A549 (cell line): ENCODE results near the gene CCDC121. TPM values are rescaled to one million over a fixed set of nuclear protein-coding genes. Genes with fewer than 3 reads are reported as not detected.
"Not testable (repeated sequence)": the region's sequence is repeated elsewhere in the genome, so short reads cannot be mapped to it uniquely, and the experiment has no call there.

Source experiments
- ATAC-seq, 2 experiments: fragments of 200-7000 bp in 1 of 2; fragments of >200 bp in 1 of 2; cut with Nextera tagmentation in 1 of 2; cut with Tn5 transposase in 1 of 2; 3 replicates each; pipeline versions ENCODE4 v1.8.0 to v1.9.1; 2018 to 2020; ENCODE audit warnings: mild to moderate bottlenecking in 1 of 2, moderate library complexity in 1 of 2
- CTCF ChIA-PET: fragments of 300-600 bp; sonication (Branson Sonifier 250); formaldehyde crosslinking; extraction: SDS; loops from one replicate; lab custom pipeline; 2021; ENCODE audit warnings: antibody characterized with exemption, inconsistent platforms; lab: Yijun Ruan, JAX
- POLR2A ChIA-PET: fragments of 350-600 bp; formaldehyde crosslinking; extraction: SDS; loops from one replicate; lab custom pipeline; 2021; ENCODE audit warnings: antibody characterized with exemption, inconsistent platforms; lab: Yijun Ruan, JAX
- DNase-seq, 2 experiments: peaks; one replicate each; pipeline versions ENCODE4 v3.0.0 to v3.0.0-alpha.2; 2011 to 2016; ENCODE audit warnings: low read depth in 1 of 2, low spot score in 1 of 2
- FAIRE-seq: peaks from 2 replicates; lab custom pipeline; 2011; peaks lifted over from hg19 to GRCh38; lab: Jason Lieb, UNC
- H3K27ac ChIP-seq, 2 experiments: fragments of >200 bp; sonication (Bioruptor Twin); formaldehyde crosslinking; 3 replicates each; pipeline ENCODE4 v1.5.1; 2016 to 2017
- H3K4me1 ChIP-seq: fragments of >200 bp; sonication (Bioruptor Twin); formaldehyde crosslinking; 3 replicates; pipeline ENCODE4 v1.6.1; 2016
- H3K4me2 ChIP-seq: fragments of >200 bp; sonication (Bioruptor Twin); formaldehyde crosslinking; 3 replicates; pipeline ENCODE4 v1.6.1; 2016
- H3K4me3 ChIP-seq: fragments of >200 bp; sonication (Bioruptor Twin); formaldehyde crosslinking; 3 replicates; pipeline ENCODE4 v1.5.1; 2016
- H3K9me3 ChIP-seq: fragments of >200 bp; sonication (Bioruptor Twin); formaldehyde crosslinking; 3 replicates; pipeline ENCODE4 v1.6.1; 2016
- CTCF ChIP-seq: fragments of >200 bp; sonication (Bioruptor Twin); formaldehyde crosslinking; IDR thresholded peaks from 3 replicates; pipeline ENCODE4 v1.5.1; 2016
- EHMT2 ChIP-seq: fragments of 200-600 bp; sonication (generic); IDR thresholded peaks from 2 replicates; pipeline ENCODE4 v1.6.1; 2016; ENCODE audit warnings: antibody characterized with exemption, low read depth, mild to moderate bottlenecking, moderate library complexity
- FOSB ChIP-seq: fragments of 250-450 bp; sonication (Bioruptor Pico); IDR thresholded peaks from 2 replicates; pipeline ENCODE4 v1.5.0; 2020; ENCODE audit warnings: mild to moderate bottlenecking, moderate library complexity
- FOSL2 ChIP-seq, 2 experiments: fragments of 450-650 bp in 1 of 2; fragments of >200 bp in 1 of 2; sonication (Bioruptor Twin) in 1 of 2; formaldehyde crosslinking; IDR thresholded peaks; 2 replicates each; pipeline versions ENCODE4 v1.5.0 to v1.6.1; 2016 to 2020; ENCODE audit warnings: mild to moderate bottlenecking in 1 of 2, moderate library complexity in 1 of 2
- HEYL ChIP-seq: fragments of 250-450 bp; sonication (Bioruptor Pico); IDR thresholded peaks from 2 replicates; pipeline ENCODE4 v1.8.0; 2021; ENCODE audit warnings: mild to moderate bottlenecking, moderate library complexity
- JUNB ChIP-seq: fragments of >200 bp; sonication (Bioruptor Twin); formaldehyde crosslinking; IDR thresholded peaks from 2 replicates; pipeline ENCODE4 v1.6.1; 2016
- PHF8 ChIP-seq: fragments of 200-600 bp; sonication (generic); IDR thresholded peaks from 2 replicates; pipeline ENCODE4 v1.6.1; 2016; ENCODE audit warnings: low read depth, mild to moderate bottlenecking, antibody characterized with exemption, moderate library complexity, borderline replicate concordance
- SMC3 ChIP-seq: fragments of >200 bp; sonication (Bioruptor Twin); formaldehyde crosslinking; IDR thresholded peaks from 3 replicates; pipeline ENCODE4 v1.6.1; 2018; ENCODE audit warnings: inconsistent platforms
- USF2 ChIP-seq: fragments of 450-650 bp; IDR thresholded peaks from 2 replicates; pipeline ENCODE4 v1.6.1; 2014; ENCODE audit warnings: antibody characterized with exemption
- ZNF302 ChIP-seq: fragments of 250-450 bp; sonication (Bioruptor Pico); IDR thresholded peaks from 2 replicates; pipeline ENCODE4 v1.9.0; 2021; ENCODE audit warnings: inconsistent platforms, mild to moderate bottlenecking, moderate library complexity
- WGBS: methylation state at CpG from one replicate; pipeline ENCODE4 v1.1.6; 2017; ENCODE audit errors: missing lambda C conversion rate; 5-methylcytosine and 5-hydroxymethylcytosine counted together
- polyA plus RNA-seq, 4 experiments: library from polyadenylated mRNA; depleted of rRNA in 3 of 4; stranded (reverse); fragments of >200 nt; fragmentation: RNase III in 1 of 4; extraction: RNeasy Plus Mini Kit Qiagen cat#74134 plus additional on column Dnase treatment in 1 of 4; gene quantifications; 2 replicates in 3 of 4; 3 replicates in 1 of 4; pipeline ENCODE4 v1.2.3, GENCODE V29; 2011 to 2017

Gene CCDC121
- polyA plus RNA-seq, 2 of the 4 experiments (the other 2 are of a cell fraction): 5.2 to 7.8 TPM

GRCh38 chr2:27627963-27628766, 647 bp downstream of the CCDC121 start:
- no peak for TF ChIP-seq SMC3
- TF ChIP-seq FOSL2 (IDR thresholded peaks at IDR 0.05): no peak; the same call in 1 of the 2 replicates
- TF ChIP-seq FOSL2 (CRISPR knock-in tag; IDR thresholded peaks at IDR 0.05): peak; percentile 57
- 0 out of 2 replicates have a peak, but pooled peaks have one; percentile 23 for TF ChIP-seq JUNB
- peak; percentile 66 to 68 for ATAC-seq
- H3K4me1 ChIP-seq: peaks cover 14% of the 10 kb centered on the region
- peak overlapping the region; percentile 87 to 93 for H3K27ac ChIP-seq
- no peak for FAIRE-seq
- no peaks in the 10 kb centered on the region for H3K9me3 ChIP-seq
- under 1% methylated on average over 14 of the region's 21 CpGs for WGBS
- peak; percentile 25 to 50 for DNase-seq
- peak overlapping the region; percentile 86 for H3K4me2 ChIP-seq
- ChIA-PET CTCF (interaction anchor here (0.8 to 1.9 kb wide), 8 partner anchors 8 to 275 kb away, joined by 3 to 8 read pairs (median 3); partner anchors contain the start of gene IFT172), POLR2A (interaction anchor here (0.8 to 2.1 kb wide), 6 partner anchors 13 to 218 kb away, joined by 3 to 11 read pairs (median 4); partner anchors contain the start of genes NRBP1, PPM1G, SLC4A1AP and SUPT7L)
- H3K4me3 ChIP-seq: peak overlapping the region; percentile 80

GRCh38 chr2:27626921-27627320, 1.9 kb downstream of the CCDC121 start:
- DNase-seq, H3K9me3 ChIP-seq, POLR2A ChIA-PET, FAIRE-seq, H3K4me2 ChIP-seq, ATAC-seq, H3K27ac ChIP-seq, H3K4me3 ChIP-seq: not testable (repeated sequence)
- CTCF ChIA-PET: interaction anchor here (1.1 kb wide), 1 partner anchor 10 kb away, joined by 3 read pairs; no protein-coding TSS in a partner anchor
- WGBS: 76% methylated on average over 3 of the region's 3 CpGs
- H3K4me1 ChIP-seq: peaks cover 14% of the 10 kb centered on the region

GRCh38 chr2:27626323-27626722, 2.5 kb downstream of the CCDC121 start:
- H3K4me1 ChIP-seq: peaks cover 14% of the 10 kb centered on the region
- CTCF ChIA-PET, H3K4me3 ChIP-seq, ATAC-seq, H3K4me2 ChIP-seq, H3K9me3 ChIP-seq, DNase-seq, POLR2A ChIA-PET, H3K27ac ChIP-seq, FAIRE-seq: not testable (repeated sequence)
- 69% methylated on average over 1 of the region's 1 CpG for WGBS

GRCh38 chr2:27624943-27625342, 3.9 kb downstream of the CCDC121 start:
- TF ChIP-seq USF2 (no peak), ZNF302 (no peak)
- H3K4me2 ChIP-seq: no peak overlapping the region
- CTCF ChIA-PET: no interaction called here

GRCh38 chr2:27622921-27623384, 5.9 kb downstream of the CCDC121 start:
- no peak for FAIRE-seq
- TF ChIP-seq FOSB (no peak), HEYL (CRISPR knock-in tag) (no peak), PHF8 (no peak), CTCF (no peak), SMC3 (no peak), EHMT2 (no peak)
- POLR2A ChIA-PET: interaction anchor here (0.6 kb wide), 1 partner anchor 18 kb away, joined by 5 read pairs; no protein-coding TSS in a partner anchor
- no peak for DNase-seq
- H3K4me2 ChIP-seq: no peak overlapping the region
- ATAC-seq: no peak
- 65% methylated on average over 3 of the region's 3 CpGs for WGBS
- H3K27ac ChIP-seq: no peak overlapping the region
- H3K9me3 ChIP-seq: no peaks in the 10 kb centered on the region
- no peak overlapping the region for H3K4me3 ChIP-seq
- peaks cover 6% of the 10 kb centered on the region for H3K4me1 ChIP-seq
- CTCF ChIA-PET: interaction anchor here (3.7 kb wide), 1 partner anchor 60 kb away, joined by 13 read pairs; no protein-coding TSS in a partner anchor

More at GRCh38 chr2:27624943-27625342, 3.9 kb downstream of the CCDC121 start:
- ATAC-seq: no peak
- POLR2A ChIA-PET: no interaction called here
- no peaks in the 10 kb centered on the region for H3K9me3 ChIP-seq
- no peak overlapping the region for H3K27ac ChIP-seq
- H3K4me1 ChIP-seq: peaks cover 12% of the 10 kb centered on the region
- no peak for DNase-seq
- no peak overlapping the region for H3K4me3 ChIP-seq
- no peak for FAIRE-seq
